NCI-H226 (cell line): ENCODE results near the gene PHF14.
"Not testable (repeated sequence)": the region's sequence is repeated elsewhere in the genome, so short reads cannot be mapped to it uniquely, and the experiment has no call there.

Experiments used
- DNase-seq: peaks from one replicate; pipeline ENCODE4 v3.0.0-alpha.2; 2015

PHF14 gene

DNA sequence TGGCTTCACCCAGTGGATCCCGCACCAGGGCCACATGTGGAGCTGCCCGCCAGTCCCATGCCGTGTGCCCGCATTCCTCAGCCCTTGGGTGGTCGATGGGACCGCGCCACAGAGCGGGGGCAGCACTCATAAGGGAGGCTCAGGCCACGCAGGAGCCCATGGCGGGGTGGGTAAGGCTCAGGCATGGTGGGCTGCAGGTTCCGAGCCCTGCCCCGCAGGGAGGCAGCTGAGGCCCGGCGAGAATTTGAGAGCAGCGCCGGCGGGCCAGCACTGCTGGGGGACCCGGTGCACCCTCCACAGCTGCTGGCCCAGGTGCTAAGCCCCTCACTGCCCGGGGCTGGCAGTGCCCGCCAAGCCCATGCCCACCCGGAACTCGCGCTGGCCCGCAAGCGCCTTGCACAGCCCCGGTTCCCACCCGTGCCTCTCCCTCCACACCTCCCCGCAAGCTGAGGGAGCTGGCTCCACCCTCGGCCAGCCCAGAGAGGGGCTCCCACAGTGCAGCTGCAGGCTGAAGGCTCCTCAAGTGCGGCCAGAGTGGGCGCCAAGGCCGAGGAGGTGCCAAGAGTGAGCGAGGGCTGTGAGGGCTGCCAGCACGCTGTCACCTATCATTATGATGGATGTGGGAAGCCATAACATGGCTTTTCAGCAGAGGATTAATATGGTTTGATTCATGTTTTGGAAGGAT lies 22.0 kb downstream of the PHF14 start:
- not testable (repeated sequence) for DNase-seq

DNA sequence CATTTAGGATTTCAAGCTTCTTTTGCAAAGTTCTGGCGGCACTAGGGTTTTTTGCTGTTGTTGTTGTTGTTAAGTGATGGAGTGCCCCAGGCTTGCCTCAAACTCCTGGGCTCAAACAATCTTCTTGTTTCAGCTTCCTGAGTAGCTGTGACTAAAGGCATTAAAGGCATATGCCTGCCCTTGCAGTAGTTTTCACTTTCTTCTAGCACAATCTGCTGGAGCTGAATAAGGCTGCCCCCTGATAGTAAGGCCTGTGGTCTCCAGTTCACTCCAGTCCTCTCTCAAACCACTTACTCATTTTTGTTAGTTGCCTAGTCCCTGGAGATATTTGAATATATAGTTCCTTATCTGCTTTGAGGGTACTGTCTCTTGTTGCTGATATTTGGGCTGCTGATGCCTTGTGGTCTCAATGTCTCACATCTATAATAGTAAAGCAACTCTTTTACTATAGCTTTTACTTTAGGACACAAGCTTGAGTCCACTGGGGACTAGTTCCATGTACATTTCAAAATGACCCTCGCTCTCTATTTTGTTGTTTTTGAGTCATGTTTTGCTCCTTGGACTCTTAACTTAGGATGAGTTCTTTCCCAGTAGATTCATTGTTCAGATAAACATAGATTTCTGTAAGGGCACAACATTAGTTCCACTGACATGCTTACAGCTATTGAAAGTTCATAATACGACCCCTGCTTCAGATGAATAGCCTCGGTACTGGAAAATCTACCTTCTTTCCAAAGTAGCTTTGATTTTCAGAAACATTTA lies 25.5 kb downstream of the PHF14 start:
- DNase-seq, result no peak

DNA sequence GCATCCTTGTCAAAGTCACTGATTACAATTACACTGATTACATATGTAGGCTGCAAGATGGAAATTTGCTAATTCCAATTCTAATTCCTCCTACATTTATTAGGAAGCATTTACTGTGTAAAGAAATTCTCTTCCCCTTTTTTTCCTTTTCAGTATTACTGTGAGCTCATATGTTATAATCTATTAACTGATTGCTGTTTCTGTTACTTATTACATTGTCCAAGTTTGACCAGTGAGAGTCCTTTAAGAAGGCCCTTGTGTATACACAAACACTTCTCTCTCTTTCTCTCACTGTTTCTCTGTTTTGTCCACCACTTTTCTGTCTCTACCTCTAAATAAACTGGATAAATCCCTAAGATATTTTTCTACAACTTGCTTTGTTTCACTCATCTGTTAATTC lies 31.5 kb downstream of the PHF14 start:
- DNase-seq, result no peak

DNA sequence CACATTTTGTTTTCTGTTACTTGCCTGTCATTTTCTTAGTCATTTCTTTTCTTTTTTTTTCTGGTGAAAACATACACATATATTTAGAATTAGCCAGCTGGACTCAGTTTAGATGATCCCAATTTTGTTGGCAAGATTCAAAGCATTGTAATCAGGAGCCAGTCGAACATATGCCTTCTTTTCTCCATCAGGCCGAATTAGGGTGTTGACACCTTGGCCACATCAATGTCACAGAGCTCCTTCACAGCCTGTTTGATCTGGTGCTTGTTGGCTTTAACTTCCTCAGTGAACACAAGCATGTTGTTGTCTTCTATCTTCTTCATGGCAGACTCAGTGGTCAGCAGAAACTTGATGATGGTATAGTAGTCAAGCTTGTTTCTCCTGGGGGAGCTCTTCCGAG lies 32.6 kb downstream of the PHF14 start:
- DNase-seq, result no peak

DNA sequence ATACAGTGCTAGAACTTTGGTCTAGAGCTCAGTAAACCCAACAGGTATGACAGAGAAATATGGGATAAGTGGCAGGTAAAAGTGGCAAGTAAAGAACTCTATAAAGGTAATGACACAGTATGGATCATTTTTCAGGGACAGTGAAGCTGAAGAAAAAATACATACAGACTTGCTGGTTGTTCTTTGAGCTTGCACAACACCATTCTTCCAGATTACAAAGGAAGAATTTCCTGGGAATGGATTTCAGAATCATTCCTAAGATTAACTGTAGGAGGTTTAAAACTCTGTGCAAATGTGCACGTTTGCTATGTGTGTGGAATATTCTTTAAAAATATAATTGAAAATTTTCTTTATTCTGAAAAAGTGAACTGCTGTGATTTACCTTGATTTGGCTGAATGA lies 36.0 kb downstream of the PHF14 start:
- no peak for DNase-seq

DNA sequence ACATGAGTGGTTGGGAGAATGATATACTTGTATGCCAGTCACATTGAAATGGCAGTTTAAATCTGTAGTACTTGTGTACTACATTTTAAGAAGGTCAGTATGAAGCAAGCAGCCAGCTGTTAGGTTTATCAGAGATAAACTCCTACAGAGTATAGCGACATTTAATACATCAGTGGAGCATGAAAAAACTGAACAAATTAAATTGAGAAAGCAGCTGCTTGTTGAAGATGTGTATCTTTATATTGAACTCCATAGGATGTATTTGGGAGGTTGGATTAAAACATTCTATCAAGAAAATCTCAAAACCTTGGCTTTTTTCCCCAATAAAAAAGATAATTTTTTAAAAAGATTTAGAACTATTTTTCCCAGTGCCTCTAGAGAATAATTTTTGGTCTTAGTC lies 47.8 kb downstream of the PHF14 start:
- DNase-seq, result no peak

DNA sequence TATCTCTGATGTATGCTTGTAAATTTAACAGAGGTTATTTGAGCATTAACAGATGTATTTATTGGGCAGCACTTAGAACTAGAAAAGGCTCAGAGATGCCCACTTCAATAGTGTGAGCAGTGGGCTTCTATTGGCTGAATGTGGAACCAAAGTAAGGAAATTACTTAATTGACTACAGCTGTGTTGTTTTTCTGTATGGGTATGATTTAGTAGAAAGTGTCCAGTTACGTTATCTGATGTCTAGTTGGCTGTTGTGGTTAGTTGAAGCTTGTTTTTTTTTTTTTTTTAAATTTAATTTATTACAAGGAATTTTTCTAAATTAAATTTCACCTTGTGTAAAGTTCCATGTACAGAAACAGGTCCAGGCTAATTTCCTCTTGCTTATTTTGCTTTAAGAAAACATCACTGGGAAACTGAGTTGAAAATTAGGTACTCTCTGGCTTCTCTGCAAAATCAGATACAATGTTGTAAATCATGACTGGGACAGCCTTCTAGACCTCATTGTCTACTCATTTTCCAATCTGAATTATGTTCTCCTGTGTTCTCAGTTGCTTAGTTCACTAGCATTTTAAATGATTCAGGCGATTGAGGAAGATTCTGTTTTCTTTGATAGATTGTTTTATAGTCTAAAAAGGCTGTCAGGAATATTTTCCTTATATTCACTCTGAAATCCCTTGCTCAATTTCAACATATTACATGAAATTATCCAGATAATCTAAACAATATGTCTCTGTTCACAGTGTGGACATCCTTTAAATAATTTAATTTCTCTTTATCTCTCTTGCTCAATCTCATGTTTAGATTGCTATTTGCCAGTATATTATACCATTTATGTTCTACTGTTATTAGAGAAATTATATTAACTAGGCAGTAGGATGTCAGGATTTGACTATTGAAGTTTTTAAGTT lies 53.0 kb downstream of the PHF14 start:
- no peak for DNase-seq

DNA sequence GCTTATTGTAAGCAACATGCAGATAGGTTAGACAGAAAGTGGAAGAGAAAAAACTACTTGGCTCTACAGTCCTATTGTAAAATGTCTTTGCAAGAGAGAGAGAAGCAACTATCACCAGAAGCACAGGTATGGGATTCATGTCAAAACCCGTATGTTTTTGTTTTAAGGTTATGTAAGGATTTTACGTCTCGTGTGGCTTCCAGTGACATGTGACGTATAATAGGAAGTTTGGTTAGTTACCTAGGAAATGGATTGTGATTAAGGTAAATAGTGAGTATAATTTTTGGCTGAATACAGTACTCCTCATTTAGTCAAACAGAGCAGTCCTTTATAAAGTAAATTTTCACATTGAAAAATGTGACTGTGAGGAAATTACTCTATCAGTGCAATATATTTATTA lies 62.0 kb downstream of the PHF14 start:
- no peak for DNase-seq

DNA sequence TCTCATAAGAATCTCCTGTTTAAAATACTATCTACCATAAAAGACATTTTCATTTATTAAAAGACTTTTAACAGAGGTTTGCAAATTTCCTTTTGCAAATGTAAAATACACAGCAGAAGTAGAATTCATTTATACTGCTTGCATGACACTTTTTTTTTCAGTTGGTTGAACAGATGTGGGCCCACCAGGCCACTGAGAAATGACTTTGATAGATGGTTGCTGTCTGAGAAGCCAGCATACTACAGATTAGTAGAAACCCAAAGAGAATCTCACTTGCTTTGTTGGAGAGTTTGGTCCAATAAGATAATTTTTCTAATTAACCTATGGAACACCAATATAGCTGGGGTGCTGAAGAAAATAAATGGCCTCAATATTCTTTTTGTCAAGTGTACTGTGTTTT lies 66.3 kb downstream of the PHF14 start:
- DNase-seq, result no peak

DNA sequence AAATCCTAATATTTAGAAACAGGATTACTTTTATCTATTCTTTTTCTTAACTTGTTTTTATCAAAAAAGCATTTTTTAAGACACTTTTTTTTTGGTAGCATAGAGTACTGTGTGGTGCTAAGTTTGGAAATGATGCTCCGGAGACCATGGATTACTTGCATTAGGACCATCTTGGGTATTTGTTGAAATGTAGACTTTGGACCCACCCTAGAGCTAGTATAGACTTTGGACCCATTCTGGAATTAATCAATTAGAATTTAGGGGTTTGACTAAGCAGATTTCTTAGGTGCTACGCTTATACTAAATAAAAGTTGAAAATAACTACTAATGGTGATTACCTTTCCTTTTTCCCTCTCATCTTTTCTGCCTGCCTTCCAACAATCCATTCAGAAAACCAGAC lies 80.4 kb downstream of the PHF14 start:
- DNase-seq, result no peak

DNA sequence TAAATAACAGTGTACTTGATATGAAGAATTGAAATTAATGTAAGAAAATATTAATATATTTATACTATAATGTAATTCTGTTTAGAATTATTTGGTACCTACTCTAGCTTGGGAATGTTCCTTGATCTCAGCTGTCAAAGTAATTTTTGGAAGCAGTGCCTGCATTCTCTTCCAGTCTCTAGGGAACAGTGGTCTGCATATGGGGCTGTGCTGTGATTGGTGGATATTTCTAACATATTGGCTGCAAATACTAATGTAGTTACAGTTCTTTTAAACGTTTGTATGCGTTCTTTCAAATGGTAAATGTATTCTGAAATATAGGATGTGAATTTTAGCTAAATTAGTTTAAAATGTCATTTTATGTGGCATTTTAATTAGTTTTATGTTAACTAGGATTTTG lies 87.2 kb downstream of the PHF14 start:
- DNase-seq, result no peak

DNA sequence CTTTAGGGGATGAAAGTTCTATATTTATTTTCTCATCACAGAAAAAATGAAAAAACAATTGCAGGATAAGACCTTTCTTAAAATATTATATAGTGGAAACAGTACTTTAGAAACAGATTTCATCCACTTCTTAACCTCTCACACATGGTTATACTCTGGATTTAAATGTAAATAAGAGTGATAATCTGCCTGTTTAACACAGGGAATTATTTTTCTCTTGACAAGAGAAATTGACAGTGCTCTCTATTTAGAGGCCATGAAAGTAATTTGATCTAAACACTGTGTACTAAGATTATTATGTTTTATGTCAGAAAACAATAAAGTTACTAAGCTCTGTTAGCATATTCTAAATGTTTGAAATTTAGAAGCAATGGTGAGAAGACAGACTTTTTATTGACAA lies 88.4 kb downstream of the PHF14 start:
- DNase-seq, result no peak

DNA sequence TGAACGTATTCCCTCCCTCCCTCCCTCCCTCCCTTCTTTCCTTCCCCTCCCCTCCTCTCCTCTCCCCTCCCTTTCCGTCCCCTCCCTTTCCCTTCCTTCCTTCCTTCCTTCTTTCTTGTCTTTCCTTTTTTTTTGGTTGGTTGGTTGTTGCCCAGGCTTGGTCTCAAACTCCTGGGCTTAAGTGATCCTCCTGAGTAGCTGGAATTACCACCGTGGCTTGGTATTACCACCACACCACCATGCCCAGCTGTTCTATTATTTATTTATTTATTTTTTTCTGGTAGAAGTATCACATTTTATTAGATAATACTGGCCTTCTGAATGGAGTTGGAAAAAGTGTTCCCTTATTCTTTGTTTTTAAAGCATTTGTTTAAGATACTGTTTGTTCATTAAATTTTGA lies 95.9 kb downstream of the PHF14 start:
- no peak for DNase-seq

DNA sequence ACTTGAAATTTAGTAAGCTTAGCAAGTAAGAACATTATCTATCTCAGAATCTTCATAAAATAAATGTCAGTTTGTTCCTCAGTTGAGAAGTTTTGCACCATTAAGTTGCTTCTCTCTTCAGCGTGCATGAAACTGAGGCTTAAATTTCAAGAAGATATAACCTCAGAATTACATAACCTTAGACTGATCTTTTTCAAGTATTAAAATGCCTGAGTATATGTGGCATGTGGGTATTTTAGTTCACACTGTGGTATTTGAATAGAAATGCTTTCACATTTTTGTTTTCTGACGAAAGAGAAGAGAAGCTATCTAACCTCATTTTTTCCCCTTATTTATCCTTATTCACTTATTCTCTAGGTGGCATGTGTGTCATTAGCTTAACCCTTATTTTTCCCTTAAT lies 104.1 kb downstream of the PHF14 start:
- no peak for DNase-seq

DNA sequence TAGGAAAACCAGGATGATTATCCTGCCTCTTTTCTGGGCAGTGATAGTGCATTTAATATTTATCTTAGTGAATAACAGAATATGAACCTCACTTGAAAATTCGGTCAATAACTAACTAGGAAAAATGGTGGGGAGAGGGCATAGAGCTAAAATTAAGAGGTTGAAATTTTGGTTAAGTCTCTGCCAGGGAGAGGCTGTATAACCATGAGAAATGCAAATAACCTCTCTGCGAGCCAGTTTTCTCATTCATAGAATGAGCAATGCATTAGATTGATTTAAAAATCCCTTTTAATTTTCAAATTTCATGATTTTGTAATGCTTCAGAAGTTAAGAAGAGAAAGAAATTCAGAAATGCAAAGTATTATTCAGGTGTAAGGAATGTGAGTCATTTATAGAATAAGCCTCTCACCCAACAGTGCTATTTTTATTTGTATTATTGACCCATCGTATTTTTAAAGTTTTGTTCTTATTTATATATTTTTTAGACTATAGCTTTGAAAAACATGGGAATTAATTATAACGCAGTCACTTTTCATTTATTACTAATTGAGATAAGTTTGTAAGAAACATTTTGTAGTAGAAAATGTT lies 104.7 kb downstream of the PHF14 start:
- DNase-seq, result no peak

DNA sequence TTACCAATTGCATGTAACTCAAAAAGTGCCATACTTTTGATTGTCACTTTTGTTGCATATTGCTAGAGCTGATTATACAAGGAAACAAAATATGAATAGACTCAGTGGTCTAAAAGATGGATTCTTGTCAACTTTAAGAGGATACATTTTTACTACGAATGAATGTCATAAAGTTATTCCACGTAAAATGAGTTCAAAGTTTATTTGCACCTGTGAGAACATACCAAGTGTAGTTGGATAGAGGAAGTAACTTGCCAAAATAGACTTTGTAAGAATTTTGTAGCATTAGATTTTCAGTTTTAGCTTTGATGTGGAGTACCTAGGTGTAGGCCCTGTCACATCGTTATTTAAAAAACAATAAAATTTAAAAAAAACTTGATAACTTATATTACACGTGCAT lies 106.2 kb downstream of the PHF14 start:
- no peak for DNase-seq

DNA sequence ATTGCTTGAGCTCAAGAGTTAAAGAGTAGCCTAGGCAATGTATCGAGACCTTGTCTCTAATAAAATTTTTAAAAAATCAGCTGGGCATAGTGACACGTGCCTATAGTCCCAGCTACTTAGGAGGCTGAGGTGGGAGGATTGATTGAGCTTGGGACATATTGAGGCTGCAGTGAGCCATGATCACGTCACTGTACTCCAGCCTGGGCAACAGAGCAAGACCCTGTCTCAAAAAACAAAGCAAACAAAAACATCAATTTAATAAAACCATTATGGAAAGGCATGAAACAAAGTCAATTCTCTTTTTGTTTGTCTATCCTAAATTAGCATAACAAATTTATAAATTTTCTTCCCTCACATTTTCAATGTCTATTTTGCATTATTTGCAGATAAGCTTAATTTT lies 108.4 kb downstream of the PHF14 start:
- no peak for DNase-seq

DNA sequence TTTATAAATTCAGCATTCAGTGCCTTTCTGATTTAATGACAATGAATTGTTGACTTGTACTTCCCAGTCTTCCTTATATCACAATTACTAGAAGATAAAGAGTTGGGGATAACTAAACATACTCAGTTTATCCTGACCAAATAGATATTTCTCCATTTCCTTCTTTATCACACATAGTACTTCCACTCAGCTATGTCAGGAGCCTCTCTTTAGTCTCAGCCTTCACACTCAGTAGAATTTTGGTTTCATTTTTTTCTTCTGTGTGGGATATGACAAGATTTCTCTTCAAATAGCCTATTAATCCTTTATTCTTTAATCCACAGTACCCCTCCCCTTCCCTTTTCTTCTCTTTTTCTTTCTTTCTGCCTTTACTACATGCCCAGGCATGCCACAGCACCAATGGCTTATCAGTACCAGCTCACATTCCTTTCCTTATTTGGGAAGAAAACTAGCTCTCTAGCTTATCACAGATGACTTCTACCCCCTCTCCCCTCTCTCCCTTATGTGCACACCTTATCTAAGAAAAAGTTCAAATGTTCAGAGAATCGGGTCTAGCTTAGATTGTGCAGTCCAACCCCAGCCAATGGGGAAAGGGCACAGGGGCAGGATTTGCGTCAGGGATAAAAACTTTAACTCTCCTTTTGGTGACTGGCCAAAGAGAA lies 109.0 kb downstream of the PHF14 start:
- peak; percentile 87 for DNase-seq

DNA sequence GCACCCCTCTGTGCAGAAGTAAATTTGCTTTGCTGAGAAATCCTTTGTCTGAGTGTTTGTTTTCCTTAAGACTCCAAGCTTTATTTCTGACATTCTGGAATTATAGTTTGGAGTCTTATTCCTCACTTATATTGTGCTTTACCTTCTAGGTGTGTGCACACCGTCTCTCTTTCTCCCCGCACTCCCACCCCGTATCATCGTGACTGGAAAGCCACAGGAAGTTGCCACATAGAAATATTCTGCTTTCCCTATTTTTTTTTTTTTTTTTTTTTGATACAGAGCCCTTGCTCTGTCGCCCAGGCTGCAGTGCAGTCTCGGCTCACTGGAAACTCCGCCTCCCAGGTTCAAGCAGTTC lies 109.5 kb downstream of the PHF14 start:
- DNase-seq, result no peak

DNA sequence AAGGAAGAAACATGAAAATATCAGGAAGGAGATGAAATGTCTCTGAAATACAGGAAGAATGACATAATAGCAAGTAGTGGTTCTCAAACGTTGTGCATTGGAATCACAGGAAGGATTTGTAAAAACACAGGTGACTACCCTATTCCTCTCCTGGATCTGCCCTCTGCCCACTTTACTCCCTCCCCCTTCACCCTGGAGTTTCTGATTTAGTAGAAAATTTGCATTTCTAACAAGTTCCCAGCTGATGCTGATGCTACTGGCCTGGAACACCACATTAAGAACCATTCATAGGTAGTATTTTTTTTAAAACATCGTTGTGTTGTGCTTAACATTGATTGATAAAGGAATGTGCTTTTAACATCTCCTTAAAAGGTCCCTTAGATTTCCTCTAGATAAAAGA lies 130.9 kb downstream of the PHF14 start:
- DNase-seq, result no peak

DNA sequence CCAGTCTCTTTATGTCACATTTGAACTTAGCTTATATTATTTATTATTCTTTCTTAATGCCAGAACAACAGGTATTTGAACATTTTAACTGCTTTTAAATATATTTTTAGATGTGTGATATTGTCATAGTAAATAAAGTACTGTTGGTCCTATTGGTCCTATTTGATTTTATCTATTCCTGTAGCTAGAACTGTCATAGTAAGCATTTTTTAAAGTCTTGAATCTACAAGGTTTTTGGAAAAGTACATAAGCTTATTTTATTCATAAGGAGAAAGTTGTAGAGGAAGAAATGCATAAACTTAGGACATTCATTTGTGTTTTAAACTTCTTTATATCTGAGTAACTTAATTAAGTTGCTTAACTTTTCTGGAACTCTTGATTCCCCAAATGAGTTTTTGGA lies 136.0 kb downstream of the PHF14 start:
- no peak for DNase-seq

DNA sequence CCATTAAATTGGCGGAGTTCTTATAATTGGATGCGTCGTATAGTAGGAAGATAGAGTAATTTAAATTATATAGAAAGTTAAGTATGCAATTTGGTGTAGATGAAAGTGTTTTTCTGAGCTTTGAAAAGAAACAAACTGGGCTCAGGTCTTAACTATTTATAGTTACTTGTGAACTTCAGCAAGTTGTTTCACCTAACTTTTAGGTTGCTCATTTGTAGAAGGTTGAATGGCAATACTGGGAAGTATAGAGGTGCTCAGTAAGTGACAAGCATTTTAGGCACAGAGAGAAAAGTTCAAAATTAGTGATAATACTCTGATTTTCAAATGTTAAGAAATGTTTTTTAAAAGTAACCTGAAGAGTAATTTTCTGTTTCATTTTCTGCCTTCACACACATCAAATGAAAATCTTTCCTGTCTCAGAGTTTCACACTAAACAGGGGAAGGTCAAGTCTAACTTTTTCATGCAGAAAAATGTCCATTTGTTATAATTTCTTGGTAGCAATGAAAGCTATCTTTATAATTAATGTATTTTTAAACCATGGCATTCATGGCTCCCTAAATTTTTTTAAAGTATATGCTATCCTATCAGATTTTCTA lies 146.5 kb downstream of the PHF14 start:
- DNase-seq, result no peak
